Measurements from ENCODE around the gene GIPC3.
"Not testable (repeated sequence)": the region's sequence is repeated elsewhere in the genome, so short reads cannot be mapped to it uniquely, and the experiment has no call there.

Gene GIPC3

DNA sequence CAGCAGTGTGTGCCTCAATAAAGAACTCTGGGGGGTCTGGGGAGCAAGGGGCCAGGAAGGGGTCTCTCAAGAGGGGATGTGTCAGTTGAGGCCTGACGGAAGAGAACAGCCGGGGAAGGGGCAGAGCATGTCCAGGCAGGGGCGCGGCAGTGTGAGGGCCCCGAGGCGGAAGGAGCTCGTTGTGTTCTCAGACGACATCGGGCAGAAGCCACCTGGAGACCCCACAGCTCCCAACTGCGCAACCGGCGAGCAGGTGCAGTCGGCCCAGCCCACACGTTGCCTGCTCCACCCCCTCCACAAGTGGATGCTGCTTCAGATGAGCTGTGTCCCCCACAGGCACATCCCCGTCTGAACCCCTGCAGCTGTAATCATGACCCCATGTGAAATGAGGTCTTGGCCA, 36.4 kb downstream of the GIPC3 start:
- TF ChIP-seq, protein P1, sequence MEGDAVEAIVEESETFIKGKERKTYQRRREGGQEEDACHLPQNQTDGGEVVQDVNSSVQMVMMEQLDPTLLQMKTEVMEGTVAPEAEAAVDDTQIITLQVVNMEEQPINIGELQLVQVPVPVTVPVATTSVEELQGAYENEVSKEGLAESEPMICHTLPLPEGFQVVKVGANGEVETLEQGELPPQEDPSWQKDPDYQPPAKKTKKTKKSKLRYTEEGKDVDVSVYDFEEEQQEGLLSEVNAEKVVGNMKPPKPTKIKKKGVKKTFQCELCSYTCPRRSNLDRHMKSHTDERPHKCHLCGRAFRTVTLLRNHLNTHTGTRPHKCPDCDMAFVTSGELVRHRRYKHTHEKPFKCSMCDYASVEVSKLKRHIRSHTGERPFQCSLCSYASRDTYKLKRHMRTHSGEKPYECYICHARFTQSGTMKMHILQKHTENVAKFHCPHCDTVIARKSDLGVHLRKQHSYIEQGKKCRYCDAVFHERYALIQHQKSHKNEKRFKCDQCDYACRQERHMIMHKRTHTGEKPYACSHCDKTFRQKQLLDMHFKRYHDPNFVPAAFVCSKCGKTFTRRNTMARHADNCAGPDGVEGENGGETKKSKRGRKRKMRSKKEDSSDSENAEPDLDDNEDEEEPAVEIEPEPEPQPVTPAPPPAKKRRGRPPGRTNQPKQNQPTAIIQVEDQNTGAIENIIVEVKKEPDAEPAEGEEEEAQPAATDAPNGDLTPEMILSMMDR (IDR thresholded peaks at IDR 0.05; ENCODE audit: insufficient read depth, low read length, missing control alignments), result no peak
- CTCF ChIA-PET, result interaction anchor here (0.6 to 7.1 kb wide), 5 partner anchors 11 to 317 kb away, joined by 3 to 54 read pairs (median 6); no protein-coding TSS in a partner anchor
- no peak overlapping the region for H3K4me3 ChIP-seq (ENCODE audit: low read depth, low read length)
- POLR2A ChIA-PET, result interaction anchor here (0.5 to 1.6 kb wide), 2 partner anchors 14 to 349 kb away, joined by 3 to 5 read pairs; partner anchors contain the start of gene DAPK3
- DNase-seq (ENCODE audit: low read depth, low spot score), result no peak

DNA sequence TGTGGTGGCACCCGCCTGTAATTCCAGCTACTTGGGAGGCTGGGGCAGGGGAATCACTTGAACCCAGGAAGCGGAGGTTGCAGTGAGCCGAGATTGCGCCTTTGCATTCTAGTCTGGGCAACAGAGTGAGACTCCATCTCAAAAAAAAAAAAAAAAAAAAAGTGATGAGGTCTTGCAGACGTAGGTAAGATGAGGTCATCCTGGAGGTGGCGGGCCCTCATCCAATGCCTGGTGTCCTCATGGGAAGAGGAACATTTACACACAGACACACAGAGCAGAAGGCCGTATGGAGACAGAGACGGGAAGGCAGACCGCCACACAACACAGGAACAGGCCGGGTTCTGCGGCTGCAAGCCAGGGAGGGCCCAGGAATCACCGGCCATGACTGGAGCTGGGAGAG, 36.9 kb downstream of the GIPC3 start:
- POLR2A ChIA-PET, result interaction anchor here (1.2 kb wide), 1 partner anchor 31 kb away, joined by 3 read pairs; no protein-coding TSS in a partner anchor
- CTCF ChIA-PET, result interaction anchor here (0.6 to 7.1 kb wide), 6 partner anchors 11 to 317 kb away, joined by 3 to 54 read pairs (median 4); partner anchors contain the start of gene MFSD12
- TF ChIP-seq, protein P1 (IDR thresholded peaks at IDR 0.05; ENCODE audit: insufficient read depth, low read length, missing control alignments), result no peak
- no peak for DNase-seq (ENCODE audit: low read depth, low spot score)
- H3K4me3 ChIP-seq (ENCODE audit: low read depth, low read length), result no peak overlapping the region

- ChIA-PET POLR2A (no interaction called here), CTCF (interaction anchor here (0.9 to 1.4 kb wide), 3 partner anchors 47 to 78 kb away, joined by 3 read pairs; partner anchors contain the start of gene MFSD12)
- no peak for DNase-seq (ENCODE audit: low read depth, low spot score)
- TF ChIP-seq, protein P1 (IDR thresholded peaks at IDR 0.05; ENCODE audit: insufficient read depth, low read length, missing control alignments), result no peak
- no peak overlapping the region for H3K4me3 ChIP-seq (ENCODE audit: low read depth, low read length)
Observed at GRCh38 chr19:3623716-3624115, 38.4 kb downstream of the GIPC3 start.

- no peak for DNase-seq (ENCODE audit: low read depth, low spot score)
- TF ChIP-seq, protein P1 (IDR thresholded peaks at IDR 0.05; ENCODE audit: insufficient read depth, low read length, missing control alignments), result no peak
- CTCF ChIA-PET, result interaction anchor here (1.3 kb wide), 2 partner anchors 18 to 81 kb away, joined by 3 to 4 read pairs; no protein-coding TSS in a partner anchor
- H3K4me3 ChIP-seq (ENCODE audit: low read depth, low read length), result peak overlapping the region; percentile 79
- POLR2A ChIA-PET, result no interaction called here
Observed at GRCh38 chr19:3625996-3626472, 40.8 kb downstream of the GIPC3 start.

DNA sequence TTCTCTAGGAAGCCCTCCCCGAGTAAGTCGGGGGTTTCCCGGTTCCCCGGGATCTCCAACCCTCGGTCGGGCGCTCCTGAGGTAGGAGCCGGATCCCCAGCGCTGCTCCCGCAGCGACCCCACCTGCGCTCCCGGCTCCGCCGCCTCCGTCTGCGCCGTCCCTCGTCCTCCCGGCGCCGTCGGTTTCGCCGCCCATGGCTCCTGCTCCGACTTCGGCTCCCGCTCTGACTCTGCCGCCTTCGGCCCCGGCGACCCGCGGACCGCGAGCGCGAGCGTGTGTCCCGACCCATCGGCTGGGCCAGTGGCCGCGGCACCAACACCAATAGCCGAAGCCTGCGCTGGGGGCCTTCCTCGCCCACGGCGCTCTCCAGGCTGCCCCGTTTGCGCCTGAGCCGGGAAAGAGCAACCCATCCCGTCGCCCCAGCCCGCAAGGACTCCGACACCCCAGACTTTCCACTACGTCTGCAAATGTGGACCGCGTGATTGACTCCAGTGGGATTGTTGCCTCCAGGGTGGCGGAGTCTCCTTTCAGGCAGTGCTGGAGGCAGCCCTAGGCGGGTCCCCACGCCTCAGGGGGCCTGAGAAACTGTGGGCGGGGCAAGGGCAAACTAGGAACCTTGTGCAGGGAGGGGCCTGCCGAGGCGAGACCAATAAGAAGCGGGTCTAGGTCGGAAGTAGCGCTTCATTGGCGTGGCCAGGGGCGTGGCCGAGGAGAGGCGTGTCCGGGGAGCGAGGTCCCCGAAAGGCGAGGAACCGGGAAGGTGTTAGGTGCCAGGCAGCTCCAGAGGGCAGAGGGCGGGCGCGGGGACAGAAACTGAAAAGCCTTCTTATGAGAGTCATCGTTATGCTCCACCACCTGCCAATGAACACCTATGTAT, 41.4 kb downstream of the GIPC3 start, which contains the start of gene CACTIN:
CACTIN (minus strand) TSS at position 318 of the 878 bp plus-strand sequence; CDS start at position 290, 28 bp downstream.
- TF ChIP-seq, protein P1 (IDR thresholded peaks at IDR 0.05; ENCODE audit: insufficient read depth, low read length, missing control alignments), result no peak
- peak within 1 kb of the TSS; percentile 79 for H3K4me3 ChIP-seq (ENCODE audit: low read depth, low read length)
- POLR2A ChIA-PET, result no interaction called here
- CTCF ChIA-PET, result interaction anchor here (0.9 kb wide), 1 partner anchor 19 kb away, joined by 3 read pairs; no protein-coding TSS in a partner anchor
- peak; percentile 86 for DNase-seq (ENCODE audit: low read depth, low spot score)

DNA sequence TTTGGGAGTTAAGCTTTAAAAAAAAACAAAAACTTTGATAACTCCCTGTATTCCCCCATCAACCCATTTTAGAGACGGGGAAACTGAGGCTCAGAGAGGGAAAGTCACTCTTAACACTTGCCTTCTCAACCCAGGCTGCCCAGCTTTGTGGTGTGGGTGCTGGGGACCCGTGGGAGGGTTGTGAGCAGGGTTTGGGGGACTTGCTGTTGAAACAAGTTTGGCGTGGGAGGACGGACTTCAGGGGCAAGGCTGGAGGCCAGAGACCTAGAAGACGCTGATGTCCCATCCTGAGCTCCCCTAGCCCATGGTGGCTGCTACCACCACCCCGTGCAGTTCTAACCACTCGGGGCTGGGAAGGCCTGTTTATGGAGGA, 42.1 kb downstream of the GIPC3 start:
- peak overlapping the region; percentile 44 for H3K4me3 ChIP-seq (ENCODE audit: low read depth, low read length)
- ChIA-PET POLR2A (no interaction called here), CTCF (interaction anchor here (0.9 to 1.2 kb wide), 2 partner anchors 9 to 19 kb away, joined by 3 read pairs; no protein-coding TSS in a partner anchor)
- no peak for DNase-seq (ENCODE audit: low read depth, low spot score)
- TF ChIP-seq, protein P1 (IDR thresholded peaks at IDR 0.05; ENCODE audit: insufficient read depth, low read length, missing control alignments), result no peak

- POLR2A ChIA-PET, result interaction anchor here (1.4 kb wide), 1 partner anchor 27 kb away, joined by 3 read pairs; no protein-coding TSS in a partner anchor
- DNase-seq (ENCODE audit: low read depth, low spot score); H3K4me3 ChIP-seq (ENCODE audit: low read depth, low read length): not testable (repeated sequence)
- CTCF ChIA-PET, result interaction anchor here (1.2 to 2.1 kb wide), 2 partner anchors 11 to 27 kb away, joined by 3 to 4 read pairs; no protein-coding TSS in a partner anchor
Observed at GRCh38 chr19:3628766-3629165, 43.5 kb downstream of the GIPC3 start.

All from AG04449 (cell line).